Measurements from ENCODE around the gene PTBP2. TPM values are rescaled to one million over a fixed set of nuclear protein-coding genes. Genes with fewer than 3 reads are reported as not detected.

The PTBP2 gene
- total RNA-seq, 6 experiments from 2014 or later: 6.5 to 9.6 (median 8.0) TPM

- no peak for TF ChIP-seq CTCF (IDR thresholded peaks at IDR 0.05)
- Mint-ChIP-seq H3K9me3 (no peaks in the 10 kb centered on the region), H3K36me3 (ENCODE audit: low read depth) (no peaks in the 10 kb centered on the region), H3K27ac (no peak overlapping the region), H3K4me3 (no peak overlapping the region), H3K4me1 (ENCODE audit: low read depth) (no peaks in the 10 kb centered on the region), H3K27me3 (ENCODE audit: insufficient read depth) (no peaks in the 10 kb centered on the region; the same call in none of the 2 replicates)
- no peak for DNase-seq
These were observed 32.8 kb upstream of the PTBP2 start for GRCh38 chr1:96688767-96689166.

GRCh38 chr1:96695954-96696353, 25.6 kb upstream of the PTBP2 start:
- Mint-ChIP-seq H3K27ac (no peak overlapping the region), H3K36me3 (ENCODE audit: low read depth) (no peaks in the 10 kb centered on the region), H3K9me3 (no peaks in the 10 kb centered on the region), H3K4me3 (no peak overlapping the region), H3K4me1 (ENCODE audit: low read depth) (no peaks in the 10 kb centered on the region), H3K27me3 (ENCODE audit: insufficient read depth) (peaks cover 2% of the 10 kb centered on the region; the same call in 1 of the 2 replicates)
- no peak for TF ChIP-seq CTCF (IDR thresholded peaks at IDR 0.05)
- no peak for DNase-seq

GRCh38 chr1:96698342-96698983, 23.1 kb upstream of the PTBP2 start:
- Mint-ChIP-seq H3K36me3 (ENCODE audit: low read depth) (no peaks in the 10 kb centered on the region), H3K9me3 (no peaks in the 10 kb centered on the region), H3K27me3 (ENCODE audit: insufficient read depth) (0 out of 2 replicates have a peak, but pooled peaks cover 2% of the 10 kb centered on the region), H3K4me1 (ENCODE audit: low read depth) (no peaks in the 10 kb centered on the region), H3K27ac (no peak overlapping the region), H3K4me3 (no peak overlapping the region)
- TF ChIP-seq CTCF (IDR thresholded peaks at IDR 0.05): no peak
- no peak for DNase-seq

- Mint-ChIP-seq H3K27ac (no peak overlapping the region), H3K36me3 (ENCODE audit: low read depth) (no peaks in the 10 kb centered on the region), H3K4me1 (ENCODE audit: low read depth) (no peaks in the 10 kb centered on the region), H3K27me3 (ENCODE audit: insufficient read depth) (peaks cover 2% of the 10 kb centered on the region; the same call in 1 of the 2 replicates), H3K9me3 (no peaks in the 10 kb centered on the region), H3K4me3 (no peak overlapping the region)
- TF ChIP-seq CTCF (IDR thresholded peaks at IDR 0.05): no peak
- no peak for DNase-seq
These were observed 18.4 kb upstream of the PTBP2 start for GRCh38 chr1:96703186-96703585.

- H3K4me1 Mint-ChIP-seq (ENCODE audit: low read depth): peaks cover 7% of the 10 kb centered on the region; the same call in 1 of the 2 replicates
- H3K27me3 Mint-ChIP-seq (ENCODE audit: insufficient read depth): no peaks in the 10 kb centered on the region; the same call in 1 of the 2 replicates
- H3K4me3 Mint-ChIP-seq: no peak overlapping the region
- DNase-seq: no peak
- no peaks in the 10 kb centered on the region for H3K9me3 Mint-ChIP-seq
- no peaks in the 10 kb centered on the region for H3K36me3 Mint-ChIP-seq (ENCODE audit: low read depth)
- no peak for TF ChIP-seq CTCF (IDR thresholded peaks at IDR 0.05)
- no peak overlapping the region for H3K27ac Mint-ChIP-seq
These were observed 14.6 kb upstream of the PTBP2 start for GRCh38 chr1:96707023-96707422.

Measured in HFFc6 (cell line).